ENCODE data around the gene KCNJ9.

KCNJ9 gene

GRCh38 chr1:160099716-160100375 lies 18.5 kb downstream of the KCNJ9 start:
- H3K27me3 ChIP-seq (ENCODE audit: control insufficient read depth, insufficient read depth, low read length), result no peaks in the 10 kb centered on the region
- no peaks in the 10 kb centered on the region for H3K4me1 ChIP-seq
- no peaks in the 10 kb centered on the region for H3K9me3 ChIP-seq (ENCODE audit: control insufficient read depth, low read length)
- H3K79me2 ChIP-seq, result no peaks in the 10 kb centered on the region
- H2AFZ ChIP-seq, result peak overlapping the region; percentile 93
- no peak for TF ChIP-seq CTCF (IDR thresholded peaks at IDR 0.05)
- H3K27ac ChIP-seq, result peak overlapping the region; percentile 87
- H3K4me2 ChIP-seq (ENCODE audit: low read length), result no peak overlapping the region
- H3K4me3 ChIP-seq (ENCODE audit: low read depth, low read length), result no peak overlapping the region
- H3K36me3 ChIP-seq (ENCODE audit: control insufficient read depth, insufficient read depth, low read length), result no peaks in the 10 kb centered on the region
- no peak overlapping the region for H3K9ac ChIP-seq

- H3K4me3 ChIP-seq (ENCODE audit: low read depth, low read length), result no peak overlapping the region
- no peaks in the 10 kb centered on the region for H3K27me3 ChIP-seq (ENCODE audit: control insufficient read depth, insufficient read depth, low read length)
- TF ChIP-seq CTCF (IDR thresholded peaks at IDR 0.05), result peak; percentile 89
- H3K27ac ChIP-seq, result no peak overlapping the region
- H3K79me2 ChIP-seq, result no peaks in the 10 kb centered on the region
- no peaks in the 10 kb centered on the region for H3K36me3 ChIP-seq (ENCODE audit: control insufficient read depth, insufficient read depth, low read length)
- peak overlapping the region; percentile 81 for H2AFZ ChIP-seq
- H3K9me3 ChIP-seq (ENCODE audit: control insufficient read depth, low read length), result no peaks in the 10 kb centered on the region
- no peak overlapping the region for H3K9ac ChIP-seq
- H3K4me2 ChIP-seq (ENCODE audit: low read length), result no peak overlapping the region
- no peaks in the 10 kb centered on the region for H3K4me1 ChIP-seq
Observed at GRCh38 chr1:160101037-160101716, 19.8 kb downstream of the KCNJ9 start.

GRCh38 chr1:160101717-160102522 lies 20.6 kb downstream of the KCNJ9 start:
- no peak overlapping the region for H3K4me3 ChIP-seq (ENCODE audit: low read depth, low read length)
- H3K36me3 ChIP-seq (ENCODE audit: control insufficient read depth, insufficient read depth, low read length), result no peaks in the 10 kb centered on the region
- H3K9me3 ChIP-seq (ENCODE audit: control insufficient read depth, low read length), result no peaks in the 10 kb centered on the region
- no peak overlapping the region for H3K27ac ChIP-seq
- H2AFZ ChIP-seq, result peak overlapping the region; percentile 81
- TF ChIP-seq CTCF (IDR thresholded peaks at IDR 0.05), result no peak
- no peaks in the 10 kb centered on the region for H3K4me1 ChIP-seq
- H3K79me2 ChIP-seq, result no peaks in the 10 kb centered on the region
- H3K4me2 ChIP-seq (ENCODE audit: low read length), result no peak overlapping the region
- no peaks in the 10 kb centered on the region for H3K27me3 ChIP-seq (ENCODE audit: control insufficient read depth, insufficient read depth, low read length)
- no peak overlapping the region for H3K9ac ChIP-seq

GRCh38 chr1:160103658-160104408 lies 22.5 kb downstream of the KCNJ9 start:
- TF ChIP-seq CTCF (IDR thresholded peaks at IDR 0.05), result no peak
- H3K4me1 ChIP-seq, result no peaks in the 10 kb centered on the region
- no peaks in the 10 kb centered on the region for H3K36me3 ChIP-seq (ENCODE audit: control insufficient read depth, insufficient read depth, low read length)
- no peak overlapping the region for H3K9ac ChIP-seq
- H3K79me2 ChIP-seq, result no peaks in the 10 kb centered on the region
- no peak overlapping the region for H2AFZ ChIP-seq
- H3K27ac ChIP-seq, result no peak overlapping the region
- H3K4me3 ChIP-seq (ENCODE audit: low read depth, low read length), result no peak overlapping the region
- no peaks in the 10 kb centered on the region for H3K9me3 ChIP-seq (ENCODE audit: control insufficient read depth, low read length)
- no peaks in the 10 kb centered on the region for H3K27me3 ChIP-seq (ENCODE audit: control insufficient read depth, insufficient read depth, low read length)
- H3K4me2 ChIP-seq (ENCODE audit: low read length), result no peak overlapping the region

Data from parathyroid adenoma (tissue), 2 donors.